ENCODE data around the gene E4F1.

E4F1 gene

GRCh38 chr16:2223221-2223941, at the start of gene E4F1:
E4F1 (plus strand) TSS chr16:2223591; CDS start chr16:2223614, 23 bp downstream.
- DNase-seq, result peak; percentile 99

DNA sequence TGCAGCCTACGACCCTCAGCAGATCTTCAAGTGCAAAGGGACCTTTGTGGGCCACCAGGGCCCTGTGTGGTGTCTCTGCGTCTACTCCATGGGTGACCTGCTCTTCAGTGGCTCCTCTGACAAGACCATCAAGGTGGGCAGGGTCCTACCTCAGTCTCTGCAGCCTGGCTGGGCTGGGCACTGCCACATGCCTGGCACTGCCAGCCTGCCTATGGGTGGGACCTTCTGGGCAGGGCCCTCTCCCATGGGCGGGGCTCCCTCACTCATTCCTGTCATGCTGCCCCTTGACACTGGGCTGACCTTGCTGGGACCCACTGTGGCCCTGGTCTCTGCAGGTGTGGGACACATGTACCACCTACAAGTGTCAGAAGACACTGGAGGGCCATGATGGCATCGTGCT, 49.5 kb upstream of the E4F1 start:
- DNase-seq, result no peak

DNA sequence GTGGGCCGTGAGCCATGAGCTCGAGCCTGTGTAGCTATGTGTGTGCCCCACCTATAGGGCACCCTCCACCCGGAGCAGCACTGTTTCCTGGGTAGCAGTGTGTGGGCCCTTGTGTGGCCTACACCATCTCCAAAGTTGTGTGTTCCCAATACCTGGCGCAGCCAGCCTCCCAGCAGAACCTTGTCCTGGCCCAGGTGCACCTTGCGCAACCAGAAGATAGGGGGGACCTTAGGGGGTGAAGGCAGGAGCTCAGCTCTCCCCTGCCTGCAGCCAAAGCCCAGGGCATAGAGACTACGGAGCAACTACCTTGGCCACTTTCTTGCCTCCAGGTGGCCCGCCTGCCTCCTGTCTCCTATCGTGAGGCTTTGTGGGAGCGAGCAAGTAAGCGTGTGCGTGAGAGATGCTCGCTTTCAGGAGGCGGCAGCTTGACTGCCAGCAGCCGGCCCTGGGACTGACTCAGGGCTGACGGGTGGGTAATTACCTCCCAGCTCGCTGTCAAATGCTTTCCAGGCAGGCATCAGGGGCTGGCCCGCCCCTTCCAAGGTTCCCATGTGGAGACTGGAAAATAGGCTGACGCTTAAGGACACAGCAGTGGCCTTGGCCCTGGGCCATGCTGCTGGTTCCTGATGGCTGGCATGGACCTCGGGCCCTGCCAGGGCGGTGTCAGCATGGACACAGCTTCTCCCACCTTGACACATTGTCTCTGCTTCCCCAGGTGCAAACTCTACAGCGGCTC, 48.8 kb upstream of the E4F1 start:
- DNase-seq, result no peak

GRCh38 chr16:2175454-2175853, 47.9 kb upstream of the E4F1 start:
- no peak for DNase-seq

GRCh38 chr16:2176047-2176446, 47.3 kb upstream of the E4F1 start:
- no peak for DNase-seq

GRCh38 chr16:2177101-2177500, 46.3 kb upstream of the E4F1 start:
- no peak for DNase-seq

- no peak for DNase-seq
Observed at GRCh38 chr16:2177561-2177960, 45.8 kb upstream of the E4F1 start.

DNA sequence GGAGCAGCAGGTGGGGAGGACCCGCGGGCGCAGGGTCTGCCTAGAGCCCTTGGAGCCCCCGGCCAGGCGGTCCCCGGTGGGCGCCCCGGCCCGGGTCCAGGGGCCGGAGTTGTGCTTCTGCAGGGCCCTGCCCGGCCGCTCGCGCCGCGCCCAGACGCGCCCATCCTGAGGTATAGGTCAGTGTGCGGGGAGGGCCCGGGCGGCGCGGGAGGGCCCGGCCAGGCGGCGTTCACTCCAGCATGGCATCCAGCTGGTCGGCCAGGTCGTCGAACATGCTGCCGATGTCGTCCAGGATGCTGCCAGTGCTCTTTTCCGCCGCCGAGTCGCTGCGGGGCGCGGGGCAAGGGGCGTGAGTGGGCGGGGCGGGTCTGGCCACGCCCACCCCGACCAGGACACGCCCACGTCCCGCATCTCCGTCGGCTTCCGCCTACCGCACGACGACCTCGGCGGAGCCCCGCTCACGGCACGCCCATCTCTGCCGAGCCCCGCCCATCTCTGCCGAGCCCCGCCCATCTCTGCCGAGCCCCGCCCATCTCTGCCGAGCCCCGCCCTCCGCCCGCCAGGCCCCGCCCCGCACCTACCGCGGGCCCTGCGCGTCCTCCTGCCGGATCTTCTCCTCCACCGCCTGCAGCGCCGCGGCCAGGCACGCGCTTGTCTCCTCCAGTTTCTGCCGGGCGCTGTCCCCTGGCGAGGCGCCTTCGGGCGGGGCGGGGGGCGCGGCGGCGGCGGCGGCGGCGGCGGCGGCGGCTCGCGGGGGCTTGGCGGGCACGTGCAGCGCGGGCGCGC, 44.9 kb upstream of the E4F1 start:
- DNase-seq, result no peak

- no peak for DNase-seq
Observed at GRCh38 chr16:2179107-2179501, 44.3 kb upstream of the E4F1 start.

- DNase-seq, result no peak
Observed at GRCh38 chr16:2179576-2179975, 43.8 kb upstream of the E4F1 start.

GRCh38 chr16:2180461-2180860, 42.9 kb upstream of the E4F1 start:
- no peak for DNase-seq

GRCh38 chr16:2180962-2181923, 42.1 kb upstream of the E4F1 start:
- no peak for DNase-seq

- DNase-seq, result no peak
Observed at GRCh38 chr16:2181952-2182351, 41.4 kb upstream of the E4F1 start.

DNA sequence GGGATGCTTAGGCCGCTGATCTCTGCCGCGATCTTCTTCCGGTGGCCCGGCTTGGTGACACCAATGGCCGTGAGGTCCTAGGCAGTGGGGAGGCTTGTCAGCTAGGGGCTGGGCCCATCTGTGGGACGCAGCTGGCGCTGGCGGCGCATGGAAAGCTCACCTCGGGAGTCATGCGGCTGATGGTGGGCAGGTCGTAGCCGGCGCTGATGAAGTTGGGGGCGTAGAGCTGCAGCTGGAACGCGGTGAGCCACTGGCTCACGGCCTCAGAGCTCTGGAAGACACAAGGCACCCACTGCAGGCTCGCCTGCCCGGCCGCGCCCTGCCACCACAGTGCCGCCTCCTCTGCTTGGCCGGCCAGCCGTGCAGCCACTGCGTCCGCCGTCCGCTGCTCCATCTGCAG, 39.7 kb upstream of the E4F1 start:
- no peak for DNase-seq

- no peak for DNase-seq
Observed at GRCh38 chr16:2184346-2184745, 39.0 kb upstream of the E4F1 start.

DNA sequence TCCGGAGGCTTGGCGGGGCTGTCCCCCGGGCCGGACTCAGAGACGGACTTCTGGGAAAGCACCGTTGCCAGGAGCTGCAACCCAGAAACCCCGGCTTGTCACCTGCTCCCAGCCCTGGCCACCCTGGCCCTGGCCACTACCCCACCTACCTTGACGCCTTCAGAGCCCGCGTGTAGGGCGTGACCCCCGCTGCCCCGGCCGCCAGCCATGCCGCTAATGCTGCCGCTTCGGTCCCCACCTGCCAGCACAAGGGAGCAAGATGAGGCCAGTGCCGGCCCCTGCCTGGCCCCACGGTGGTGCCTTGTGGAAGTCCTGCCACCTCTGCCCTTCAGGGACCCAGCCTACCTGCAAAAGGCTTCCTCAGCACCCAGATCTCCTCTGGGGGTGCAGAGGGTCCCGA, 38.4 kb upstream of the E4F1 start:
- no peak for DNase-seq

GRCh38 chr16:2186064-2186463, 37.3 kb upstream of the E4F1 start:
- DNase-seq, result no peak

DNA sequence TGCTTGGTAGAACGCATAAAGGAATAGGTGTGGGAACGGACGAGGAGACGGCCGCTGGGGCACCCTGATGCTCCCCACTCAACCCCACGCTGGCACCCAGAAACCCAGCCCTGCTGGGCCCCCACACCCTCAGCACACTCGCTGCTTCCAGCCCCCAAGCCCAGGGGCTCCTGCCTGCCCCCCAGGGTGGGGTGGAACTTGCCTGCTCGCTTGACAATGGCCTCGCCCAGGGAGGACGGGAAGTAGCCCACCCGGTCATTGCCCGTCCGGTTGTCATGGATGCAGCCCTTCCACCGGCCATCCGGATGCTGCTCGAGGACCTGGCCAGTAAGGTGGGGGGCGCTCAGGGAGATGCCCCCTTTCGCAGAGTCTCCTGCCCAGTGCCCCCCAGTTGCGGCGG, 36.9 kb upstream of the E4F1 start:
- no peak for DNase-seq

DNA sequence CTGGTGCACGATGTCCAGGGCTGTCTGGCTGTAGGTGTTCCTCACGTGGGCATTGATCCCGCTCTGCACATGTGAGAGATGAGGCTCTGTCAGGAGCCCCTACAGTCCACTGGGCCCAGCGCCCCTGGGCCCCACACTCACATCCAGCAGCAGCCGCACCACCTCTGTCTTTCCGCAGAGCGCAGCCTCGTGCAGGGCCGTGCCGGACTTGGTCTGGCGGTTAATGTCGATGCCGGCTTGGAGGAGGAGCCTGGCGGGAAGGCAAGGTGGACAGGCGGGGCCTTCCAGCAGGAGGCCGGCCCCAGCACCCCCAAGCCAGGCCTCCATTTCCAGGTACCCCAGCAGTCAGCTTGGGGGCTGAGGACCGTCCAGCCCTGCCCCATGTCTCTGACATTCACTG, 36.2 kb upstream of the E4F1 start:
- DNase-seq, result no peak

GRCh38 chr16:2188395-2188794, 35.0 kb upstream of the E4F1 start:
- DNase-seq, result no peak

GRCh38 chr16:2189252-2189893, 34.0 kb upstream of the E4F1 start:
- DNase-seq, result no peak

DNA sequence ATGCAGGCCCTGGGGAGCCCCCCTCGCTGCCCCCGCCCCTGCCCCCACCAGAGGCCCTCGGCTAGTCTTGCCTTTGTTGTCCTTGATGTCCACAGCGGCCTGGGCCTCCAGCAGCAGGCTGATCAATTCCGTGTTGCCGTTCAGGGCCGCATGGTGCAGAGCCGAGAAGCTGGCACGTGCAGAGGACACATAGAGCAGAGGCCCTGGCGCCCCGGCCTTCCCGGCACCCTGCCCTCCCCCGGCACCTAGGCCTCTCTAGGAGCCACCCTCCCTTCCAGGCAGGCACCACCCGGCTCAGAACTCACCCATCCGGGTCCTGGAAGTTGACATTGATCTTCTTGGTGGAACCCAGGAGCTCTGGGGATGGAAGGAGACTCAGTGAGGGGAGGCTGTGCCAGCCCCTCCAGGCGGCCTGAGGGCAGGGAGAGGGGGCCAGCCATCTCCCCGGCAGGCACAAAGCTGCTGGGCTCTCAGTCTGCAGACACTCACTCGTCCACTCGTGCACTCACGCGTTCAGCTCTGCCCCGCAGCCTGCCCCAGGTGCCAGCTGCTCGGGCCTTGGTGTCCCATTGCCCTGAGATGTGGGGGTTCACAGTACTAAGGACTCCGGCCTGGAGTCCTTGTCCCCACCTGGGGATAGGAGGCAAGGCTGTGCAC, 33.3 kb upstream of the E4F1 start:
- no peak for DNase-seq
